Measurements from ENCODE around the gene TCAIM.
"Not testable (repeated sequence)": the region's sequence is repeated elsewhere in the genome, so short reads cannot be mapped to it uniquely, and the experiment has no call there.

The TCAIM gene

GRCh38 chr3:44346590-44346989 lies 8.0 kb downstream of the TCAIM start:
- DNase-seq (ENCODE audit: low spot score) = not testable (repeated sequence)

GRCh38 chr3:44348993-44349392 lies 10.4 kb downstream of the TCAIM start:
- DNase-seq (ENCODE audit: low spot score) = no peak

GRCh38 chr3:44353355-44353924 lies 14.9 kb downstream of the TCAIM start:
- DNase-seq (ENCODE audit: low spot score) = no peak

- DNase-seq (ENCODE audit: low spot score) = peak; percentile 76
Measured at GRCh38 chr3:44355362-44356033, 16.9 kb downstream of the TCAIM start.

- no peak for DNase-seq (ENCODE audit: low spot score)
Measured at GRCh38 chr3:44359146-44359751, 20.7 kb downstream of the TCAIM start.

- DNase-seq (ENCODE audit: low spot score) = no peak
Measured at GRCh38 chr3:44363591-44363990, 25.0 kb downstream of the TCAIM start.

GRCh38 chr3:44365952-44366351 lies 27.4 kb downstream of the TCAIM start:
- no peak for DNase-seq (ENCODE audit: low spot score)

GRCh38 chr3:44375450-44375849 lies 36.9 kb downstream of the TCAIM start:
- DNase-seq (ENCODE audit: low spot score) = no peak

- DNase-seq (ENCODE audit: low spot score) = no peak
Measured at GRCh38 chr3:44387404-44387803, 48.8 kb downstream of the TCAIM start.

GRCh38 chr3:44392489-44392888 lies 53.9 kb downstream of the TCAIM start:
- DNase-seq (ENCODE audit: low spot score) = no peak

GRCh38 chr3:44395714-44396113 lies 57.1 kb downstream of the TCAIM start:
- no peak for DNase-seq (ENCODE audit: low spot score)

GRCh38 chr3:44396200-44397171 lies 57.9 kb downstream of the TCAIM start:
- DNase-seq (ENCODE audit: low spot score) = no peak

GRCh38 chr3:44398271-44398670 lies 59.7 kb downstream of the TCAIM start:
- DNase-seq (ENCODE audit: low spot score) = not testable (repeated sequence)

GRCh38 chr3:44398853-44399252 lies 60.3 kb downstream of the TCAIM start:
- DNase-seq (ENCODE audit: low spot score) = no peak

GRCh38 chr3:44400771-44401170 lies 62.2 kb downstream of the TCAIM start:
- no peak for DNase-seq (ENCODE audit: low spot score)

- DNase-seq (ENCODE audit: low spot score) = no peak
Measured at GRCh38 chr3:44402548-44402947, 64.0 kb downstream of the TCAIM start.

- no peak for DNase-seq (ENCODE audit: low spot score)
Measured at GRCh38 chr3:44409640-44410410, 71.3 kb downstream of the TCAIM start.

- no peak for DNase-seq (ENCODE audit: low spot score)
Measured at GRCh38 chr3:44411031-44411645, 72.6 kb downstream of the TCAIM start.

GRCh38 chr3:44412365-44412764 lies 73.8 kb downstream of the TCAIM start:
- DNase-seq (ENCODE audit: low spot score) = no peak

- DNase-seq (ENCODE audit: low spot score) = no peak
Measured at GRCh38 chr3:44414517-44415090, 76.0 kb downstream of the TCAIM start.

- no peak for DNase-seq (ENCODE audit: low spot score)
Measured at GRCh38 chr3:44415421-44415820, 76.9 kb downstream of the TCAIM start.
